HUES64 (cell line): ENCODE measurements around the gene LINGO3.

Source experiments
- H3K27ac ChIP-seq: 2 replicates; pipeline ENCODE4 v1.7.0; 2013; ENCODE audit warnings: low read depth, low read length, inconsistent platforms
- H3K27me3 ChIP-seq: 2 replicates; pipeline ENCODE4 v1.6.1; 2013; ENCODE audit warnings: mild to moderate bottlenecking, low read length; ENCODE audit not compliant: insufficient read depth
- H3K36me3 ChIP-seq: 2 replicates; pipeline ENCODE4 v1.6.1; 2013; ENCODE audit warnings: mild to moderate bottlenecking, low read length; ENCODE audit not compliant: insufficient read depth
- H3K4me1 ChIP-seq: 2 replicates; pipeline ENCODE4 v1.6.1; 2013; ENCODE audit warnings: mild to moderate bottlenecking, low read length, moderate library complexity; ENCODE audit not compliant: insufficient read depth
- H3K4me3 ChIP-seq: 2 replicates; pipeline ENCODE4 v1.5.1; 2013; ENCODE audit warnings: mild to moderate bottlenecking, low read length, moderate library complexity
- H3K9ac ChIP-seq: 2 replicates; pipeline ENCODE4 v1.6.1; 2013; ENCODE audit warnings: mild to moderate bottlenecking, low read depth, low read length
- H3K9me3 ChIP-seq: 2 replicates; pipeline ENCODE4 v1.6.1; 2013; ENCODE audit warnings: low read depth, low read length; ENCODE audit not compliant: insufficient read depth
- WGBS: fragments of 150-250, 120-280 bp; methylation state at CpG from one replicate; pipeline ENCODE4 v1.1.7; 2013; ENCODE audit warnings: missing lambda C conversion rate; 5-methylcytosine and 5-hydroxymethylcytosine counted together

The LINGO3 gene

DNA sequence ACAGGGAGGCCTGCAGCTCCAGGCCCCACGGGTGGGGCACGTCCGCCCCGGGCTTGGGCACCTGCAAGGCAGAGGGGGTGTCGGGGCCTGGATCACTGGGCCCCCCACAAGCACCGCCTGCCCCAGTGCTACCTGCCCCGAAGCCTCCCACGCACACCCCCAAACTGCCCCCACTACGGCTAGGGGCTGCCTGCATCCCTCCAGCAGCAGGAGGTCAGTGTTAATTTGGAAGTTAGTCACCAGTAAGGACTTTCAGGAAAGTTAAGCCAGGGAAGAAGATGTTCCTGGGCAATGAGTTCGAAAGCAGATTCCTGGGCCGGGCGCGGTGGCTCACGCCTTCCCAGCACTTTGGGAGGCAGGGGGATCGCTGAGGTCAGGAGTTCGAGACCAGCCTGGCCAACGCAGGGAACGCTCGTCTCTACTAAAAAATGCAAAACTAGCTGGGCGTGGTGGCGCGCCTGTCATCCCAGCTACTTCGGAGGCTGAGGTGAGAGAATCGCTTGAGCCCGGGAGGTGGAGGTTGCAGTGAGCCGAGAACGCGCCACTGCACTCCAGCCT, 31.4 kb downstream of the LINGO3 start:
- H3K27ac ChIP-seq: no peak overlapping the region
- WGBS: 94% methylated on average over 28 of the region's 28 CpGs
- no peaks in the 10 kb centered on the region for H3K9me3 ChIP-seq
- no peak overlapping the region for H3K9ac ChIP-seq
- peaks cover 16% of the 10 kb centered on the region for H3K36me3 ChIP-seq
- no peak overlapping the region for H3K4me3 ChIP-seq
- H3K27me3 ChIP-seq: peaks cover under 1% of the 10 kb centered on the region; the same call in 1 of the 2 replicates
- peaks cover 14% of the 10 kb centered on the region; the same call in 1 of the 2 replicates for H3K4me1 ChIP-seq

DNA sequence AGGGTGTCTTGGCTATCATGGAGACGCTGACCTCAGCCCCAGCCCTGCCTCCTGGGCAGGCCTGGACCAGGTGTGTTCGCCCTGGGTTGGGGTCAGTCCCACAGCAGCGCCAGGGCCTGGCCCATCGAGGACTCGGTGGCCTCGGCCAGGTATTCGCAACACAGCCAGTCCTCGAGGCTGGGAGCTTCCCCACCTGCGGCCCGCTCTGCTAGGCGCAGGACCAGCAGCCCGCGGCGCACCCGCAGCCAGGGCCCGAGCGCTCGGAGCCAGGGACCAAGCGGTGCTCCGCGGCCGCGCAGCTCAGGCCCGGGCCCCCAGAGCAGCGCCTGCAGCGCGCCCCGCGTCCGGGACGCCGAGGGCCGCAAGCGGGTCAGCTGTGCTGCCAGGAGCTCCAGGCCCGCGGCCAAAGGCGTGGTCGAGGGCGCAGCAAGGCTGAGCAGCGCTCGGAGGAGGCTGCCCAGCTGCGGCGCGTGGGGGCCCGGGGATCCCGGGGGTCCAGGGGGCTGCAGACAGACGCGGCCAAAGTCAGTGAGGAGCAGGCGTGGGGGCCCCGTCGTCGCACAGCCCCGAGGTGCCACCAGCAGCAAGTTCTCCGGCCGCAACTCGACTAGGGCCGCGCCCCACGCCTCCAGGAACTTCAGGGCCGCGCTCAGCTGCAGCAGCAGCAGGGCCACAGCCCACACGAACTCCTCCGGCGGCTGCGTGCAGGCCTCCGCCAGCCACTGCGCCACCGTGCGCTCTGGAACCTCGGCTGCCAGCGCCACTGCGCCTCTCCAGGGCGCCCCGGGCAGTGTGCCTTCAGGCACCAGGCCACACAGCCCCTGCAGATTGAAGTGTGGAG, 32.1 kb downstream of the LINGO3 start:
- Histone ChIP-seq H3K36me3 (peaks cover 19% of the 10 kb centered on the region), H3K9ac (no peak overlapping the region), H3K27me3 (no peaks in the 10 kb centered on the region)

DNA sequence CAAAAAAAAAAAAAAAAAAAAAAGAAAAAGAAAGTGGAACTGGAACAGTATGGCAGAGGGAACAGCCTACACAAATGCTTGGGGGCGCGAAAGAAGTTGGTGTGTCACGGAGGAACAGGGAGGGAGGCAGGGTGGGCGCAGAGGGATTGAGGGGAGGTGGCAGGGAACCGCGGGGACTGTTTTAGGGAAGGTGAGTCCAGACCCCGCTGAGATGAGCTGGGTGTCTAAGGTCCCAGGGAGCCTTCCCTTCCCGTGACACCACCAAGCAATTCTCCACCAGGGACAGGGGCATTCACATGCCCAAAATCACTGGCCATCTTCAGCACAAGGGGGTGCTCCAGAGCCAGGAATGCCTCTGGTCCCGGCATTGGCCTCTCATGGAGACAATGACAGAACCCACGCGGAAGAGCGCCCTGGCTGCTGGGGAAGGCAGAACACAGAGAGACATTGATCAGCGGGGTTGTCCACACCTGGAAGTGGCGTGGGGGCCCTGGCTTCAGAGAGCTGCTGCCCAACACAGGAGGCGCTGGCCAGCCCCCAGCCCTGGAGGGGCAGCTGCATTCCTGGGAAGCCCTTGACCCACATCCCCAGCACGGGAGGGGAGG, 32.9 kb downstream of the LINGO3 start:
- WGBS: 71% methylated on average over 16 of the region's 16 CpGs
- Histone ChIP-seq H3K27me3 (no peaks in the 10 kb centered on the region), H3K9ac (no peak overlapping the region), H3K9me3 (no peaks in the 10 kb centered on the region), H3K36me3 (peaks cover 19% of the 10 kb centered on the region), H3K27ac (no peak overlapping the region; the same call in 1 of the 2 replicates), H3K4me1 (peaks cover 16% of the 10 kb centered on the region; the same call in 1 of the 2 replicates), H3K4me3 (no peak overlapping the region)

More for the DNA sequence above, 32.1 kb downstream of the LINGO3 start:
- peaks cover 16% of the 10 kb centered on the region; the same call in 1 of the 2 replicates for H3K4me1 ChIP-seq
- no peaks in the 10 kb centered on the region for H3K9me3 ChIP-seq
- 93% methylated on average over 74 of the region's 74 CpGs for WGBS
- H3K27ac ChIP-seq: no peak overlapping the region; the same call in 1 of the 2 replicates
- no peak overlapping the region for H3K4me3 ChIP-seq

DNA sequence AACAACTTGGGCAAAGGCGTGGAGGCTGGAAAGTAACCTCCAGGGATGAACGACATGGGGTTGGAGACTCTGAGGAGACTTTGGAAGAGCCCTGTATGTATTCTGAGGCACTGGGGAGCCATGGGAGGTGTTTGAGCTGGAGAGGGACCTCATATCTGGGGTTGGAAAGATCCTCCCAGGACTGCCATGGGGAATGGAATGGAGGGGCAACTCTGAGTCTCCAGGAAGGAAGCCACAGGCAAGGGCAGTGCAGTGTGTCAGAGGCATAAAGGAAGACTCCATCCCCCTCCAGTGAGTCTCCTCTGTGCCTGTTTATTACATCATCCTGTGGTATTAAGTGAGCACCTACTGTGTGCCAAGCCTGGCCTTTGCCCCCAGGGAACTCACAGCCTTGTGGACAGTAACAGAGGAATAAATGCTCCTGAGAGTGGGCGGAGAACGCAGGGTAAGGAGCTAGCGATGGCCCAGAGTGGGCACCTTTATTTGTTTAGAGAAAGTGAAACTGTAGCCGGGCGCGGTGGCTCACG, 33.7 kb downstream of the LINGO3 start:
- peak overlapping the region; percentile 34; the same call in 1 of the 2 replicates for H3K27ac ChIP-seq
- H3K36me3 ChIP-seq: peaks cover 19% of the 10 kb centered on the region
- no peaks in the 10 kb centered on the region for H3K27me3 ChIP-seq
- H3K9me3 ChIP-seq: no peaks in the 10 kb centered on the region
- 91% methylated on average over 9 of the region's 9 CpGs for WGBS
- H3K4me3 ChIP-seq: peak overlapping the region; percentile 22; the same call in 1 of the 2 replicates
- no peak overlapping the region for H3K9ac ChIP-seq
- H3K4me1 ChIP-seq: peaks cover 16% of the 10 kb centered on the region; the same call in 1 of the 2 replicates

DNA sequence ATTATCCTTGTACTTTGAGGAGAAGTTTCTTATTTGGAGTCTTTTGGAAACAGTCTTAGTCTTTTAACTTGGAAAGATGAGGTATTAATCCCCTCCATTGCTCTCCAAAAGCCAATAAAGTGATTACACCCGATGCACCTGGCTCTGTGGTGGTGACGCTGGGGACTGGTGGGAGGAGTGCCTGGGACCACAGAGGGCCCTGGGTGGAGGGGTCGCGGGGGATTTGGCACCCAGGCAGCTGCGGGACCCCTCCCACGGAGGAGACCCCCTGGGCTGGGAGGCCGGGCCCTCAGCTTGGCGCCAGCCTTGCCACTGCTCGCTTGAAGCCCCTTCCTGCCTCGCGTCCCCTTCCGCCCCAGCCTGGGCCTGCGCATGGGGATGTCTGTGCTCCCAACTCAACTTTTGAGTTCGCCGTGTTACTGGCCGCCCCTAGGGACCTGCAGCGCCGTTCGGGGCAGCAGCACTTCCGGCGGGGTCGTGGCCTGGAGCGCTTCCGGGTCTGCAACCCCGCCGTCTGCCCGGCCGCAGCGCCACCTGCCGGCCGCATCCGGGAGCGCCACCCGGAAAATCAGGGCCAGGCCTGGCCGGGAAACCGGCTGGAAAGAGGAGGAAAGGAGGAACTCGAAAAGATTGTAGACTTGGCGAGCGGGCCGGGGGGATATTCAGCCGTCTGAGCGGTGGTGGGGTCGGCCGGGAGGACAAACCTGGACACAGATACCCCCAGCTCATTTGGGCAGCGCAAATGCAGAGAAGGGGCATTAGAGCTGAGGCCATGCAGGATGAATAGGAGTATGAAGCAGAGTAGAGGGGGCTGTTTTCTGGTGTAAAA, 34.4 kb downstream of the LINGO3 start:
- 13% methylated on average over 45 of the region's 45 CpGs for WGBS
- Histone ChIP-seq H3K27ac (peak overlapping the region; percentile 92; the same call in 1 of the 2 replicates), H3K36me3 (peaks cover 19% of the 10 kb centered on the region), H3K4me3 (peak overlapping the region; percentile 22), H3K9me3 (no peaks in the 10 kb centered on the region), H3K9ac (peak overlapping the region; percentile 46; the same call in 1 of the 2 replicates), H3K4me1 (peaks cover 18% of the 10 kb centered on the region; the same call in 1 of the 2 replicates), H3K27me3 (no peaks in the 10 kb centered on the region)

DNA sequence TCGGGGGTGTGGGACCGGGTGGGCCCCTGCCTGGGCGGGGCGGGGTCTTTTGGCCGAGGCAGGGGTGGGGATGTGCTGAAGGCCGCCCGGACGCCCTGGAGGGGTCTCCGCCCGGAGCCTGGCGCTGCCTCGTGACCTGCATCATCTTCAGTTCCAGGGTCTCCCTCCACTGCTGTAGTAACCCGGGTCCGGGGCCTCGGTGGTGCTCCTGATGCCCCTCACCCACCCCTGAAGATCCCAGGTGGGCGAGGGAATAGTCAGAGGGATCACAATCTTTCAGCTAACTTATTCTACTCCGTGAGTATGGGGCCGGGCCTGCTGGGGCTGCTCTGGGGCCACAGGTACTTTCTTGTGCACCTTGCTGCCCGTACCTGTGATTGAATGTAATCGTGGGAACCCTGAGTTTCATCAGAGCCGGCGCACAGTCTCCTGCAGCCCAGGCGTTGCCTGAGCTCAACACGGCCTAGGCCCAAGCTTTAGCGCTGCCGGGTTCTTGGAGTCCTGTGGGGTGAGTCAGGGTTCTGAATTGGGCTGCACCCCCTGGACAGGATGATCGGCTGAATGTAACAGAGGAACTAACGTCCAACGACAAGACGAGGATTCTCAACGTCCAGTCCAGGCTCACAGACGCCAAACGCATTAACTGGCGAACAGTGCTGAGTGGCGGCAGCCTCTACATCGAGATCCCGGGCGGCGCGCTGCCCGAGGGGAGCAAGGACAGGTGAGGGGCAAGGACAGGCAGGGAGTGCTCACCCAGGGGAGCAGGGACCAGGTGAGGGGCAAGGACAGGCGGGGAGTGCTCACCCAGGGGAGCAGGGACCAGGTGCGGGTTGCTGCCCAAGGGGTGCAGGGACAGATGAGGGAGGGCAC, 36.5 kb downstream of the LINGO3 start:
- H3K27ac ChIP-seq: peak overlapping the region; percentile 85; the same call in 1 of the 2 replicates
- peaks cover 19% of the 10 kb centered on the region for H3K36me3 ChIP-seq
- no peaks in the 10 kb centered on the region for H3K27me3 ChIP-seq
- H3K4me3 ChIP-seq: peak overlapping the region; percentile 100
- H3K9ac ChIP-seq: peak overlapping the region; percentile 98
- peaks cover 19% of the 10 kb centered on the region; the same call in 1 of the 2 replicates for H3K4me1 ChIP-seq
- WGBS: 46% methylated on average over 43 of the region's 43 CpGs
- H3K9me3 ChIP-seq: no peaks in the 10 kb centered on the region

DNA sequence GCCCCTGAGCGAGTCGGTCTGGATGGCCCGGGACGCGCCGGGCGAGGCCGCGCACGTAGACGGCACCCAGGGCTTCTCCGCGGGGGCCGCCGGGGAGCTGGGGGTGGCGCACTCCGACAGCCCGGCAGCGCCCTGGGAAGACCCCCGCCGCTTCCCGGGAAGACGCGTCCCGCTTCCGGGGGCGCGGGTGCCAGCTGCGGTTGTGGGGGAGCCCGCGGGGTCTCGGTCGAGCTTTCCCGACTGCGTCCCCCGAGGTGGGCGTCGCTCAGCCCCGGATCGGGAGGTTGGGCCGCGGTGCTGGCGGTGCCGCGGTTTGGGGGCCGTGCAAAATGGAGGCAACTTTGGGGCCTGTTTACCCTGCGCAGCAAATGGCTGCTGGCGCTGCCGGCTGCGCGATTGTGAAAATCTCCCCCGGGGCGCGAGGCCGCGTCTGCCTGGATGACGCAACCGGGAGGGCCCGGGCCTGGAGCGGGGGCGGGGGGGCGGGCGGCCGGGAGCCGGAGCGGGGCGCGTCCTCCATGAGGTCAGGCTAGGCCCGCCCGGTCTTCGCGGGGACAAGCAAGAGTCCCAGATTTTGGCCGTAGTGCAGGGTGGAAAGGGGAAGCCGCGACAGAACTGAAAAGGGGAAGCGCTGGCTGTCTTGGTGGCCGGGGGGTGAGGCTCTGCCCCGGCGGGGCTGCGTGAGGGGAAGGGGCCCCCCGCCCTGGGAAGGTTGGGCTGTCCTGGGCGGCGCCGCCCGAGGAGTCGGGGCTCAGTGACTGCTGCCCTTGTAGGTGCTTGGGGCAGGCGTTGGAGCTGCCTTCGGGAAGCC, 37.3 kb downstream of the LINGO3 start:
- peak overlapping the region; percentile 91 for H3K27ac ChIP-seq
- peak overlapping the region; percentile 98 for H3K9ac ChIP-seq
- H3K36me3 ChIP-seq: peaks cover 19% of the 10 kb centered on the region
- peaks cover 19% of the 10 kb centered on the region; the same call in 1 of the 2 replicates for H3K4me1 ChIP-seq
- H3K27me3 ChIP-seq: no peaks in the 10 kb centered on the region
- H3K9me3 ChIP-seq: no peaks in the 10 kb centered on the region
- H3K4me3 ChIP-seq: peak overlapping the region; percentile 100
- WGBS: under 1% methylated on average over 88 of the region's 88 CpGs

DNA sequence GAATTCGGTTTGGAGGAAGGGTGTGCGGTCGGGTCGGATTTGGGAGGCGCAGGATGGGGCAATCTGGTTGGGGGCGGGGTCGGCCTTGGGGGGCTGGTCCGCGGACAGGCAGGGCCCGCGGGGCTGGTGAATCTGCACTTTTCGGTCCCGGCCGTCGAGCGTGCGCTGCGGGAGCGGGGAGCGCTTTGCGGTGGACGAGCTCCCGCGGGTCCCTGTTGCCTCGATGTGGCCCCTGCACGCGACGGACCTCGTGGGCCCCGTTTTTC, 37.9 kb downstream of the LINGO3 start:
- H3K27me3 ChIP-seq: no peaks in the 10 kb centered on the region
- peak overlapping the region; percentile 98 for H3K9ac ChIP-seq
- H3K4me3 ChIP-seq: peak overlapping the region; percentile 100
- H3K4me1 ChIP-seq: peaks cover 19% of the 10 kb centered on the region; the same call in 1 of the 2 replicates
- no peaks in the 10 kb centered on the region for H3K9me3 ChIP-seq
- H3K27ac ChIP-seq: peak overlapping the region; percentile 91
- peaks cover 19% of the 10 kb centered on the region for H3K36me3 ChIP-seq
- WGBS: under 1% methylated on average over 30 of the region's 30 CpGs
